Endothelial cell of umbilical vein (primary cell): ENCODE results near the gene OR10G4. TPM values are rescaled to one million over a fixed set of nuclear protein-coding genes. Genes with fewer than 3 reads are reported as not detected.

Experiments used
- BruUV-seq: library from RNA; stranded (reverse); fragments of 400-500 nt; replicated peaks from 2 replicates; lab custom pipeline; 2021; lab: Mats Ljungman, UMichigan
- CTCF ChIA-PET: fragments of 300-600, 350-600 bp; sonication (Branson Sonifier 250); formaldehyde crosslinking; loops from one replicate; lab custom pipeline; 2021; ENCODE audit warnings: antibody characterized with exemption, inconsistent platforms; lab: Charles Lee
- POLR2A ChIA-PET: fragments of 300-600, 350-600 bp; sonication (Branson Sonifier 250); formaldehyde crosslinking; loops from one replicate; lab custom pipeline; 2021; ENCODE audit warnings: antibody characterized with exemption, inconsistent platforms; lab: Charles Lee
- DNase-seq: peaks from one replicate; pipeline ENCODE4 v3.0.0-alpha.2; 2011; ENCODE audit warnings: low read depth, low spot score
- FAIRE-seq: peaks from 2 replicates; lab custom pipeline; 2011; peaks lifted over from hg19 to GRCh38; lab: Jason Lieb, UNC
- H2AFZ ChIP-seq: 2 replicates; pipeline ENCODE4 v1.6.0; 2012; ENCODE audit warnings: low read depth, low read length, control low read depth, inconsistent platforms
- H3K27ac ChIP-seq: 2 replicates; pipeline ENCODE4 v1.5.1; 2011; ENCODE audit warnings: low read depth, mild to moderate bottlenecking, control low read depth, low read length, moderate library complexity; ENCODE audit not compliant: insufficient read depth
- H3K27me3 ChIP-seq, 2 experiments: 2 replicates each; pipeline versions ENCODE4 v1.6.0 to v1.6.1; 2011; ENCODE audit warnings: low read length in 2 of 2, mixed read lengths in 1 of 2; ENCODE audit not compliant: control insufficient read depth in 2 of 2, insufficient read depth in 2 of 2
- H3K36me3 ChIP-seq, 2 experiments: 2 replicates in 1 of 2; 3 replicates in 1 of 2; pipeline ENCODE4 v1.5.1; 2011; ENCODE audit warnings: low read length in 2 of 2, mild to moderate bottlenecking in 1 of 2, moderate library complexity in 1 of 2; ENCODE audit not compliant: control insufficient read depth in 2 of 2, insufficient read depth in 2 of 2; ENCODE audit errors: extremely low read depth in 1 of 2
- H3K4me1 ChIP-seq: 3 replicates; pipeline ENCODE4 v1.5.1; 2011; ENCODE audit warnings: mild to moderate bottlenecking, low read length; ENCODE audit not compliant: control insufficient read depth, insufficient read depth; ENCODE audit errors: extremely low read depth
- H3K4me2 ChIP-seq: 2 replicates; pipeline ENCODE4 v1.6.1; 2011; ENCODE audit warnings: low read length, control low read depth, mixed read lengths; ENCODE audit not compliant: insufficient read depth
- H3K4me3 ChIP-seq, 3 experiments: fragments of 200-600 bp in 1 of 3; sonication (generic), shearing (Covaris generic) in 1 of 3; replicated peaks in 1 of 3; 2 replicates each; pipeline ENCODE4 v1.5.1; 2011 to 2016; ENCODE audit warnings: control low read depth in 3 of 3, low read length in 3 of 3, mild to moderate bottlenecking in 2 of 3, inconsistent platforms in 1 of 3, low read depth in 1 of 3, moderate library complexity in 1 of 3; ENCODE audit not compliant: insufficient read depth in 1 of 3
- H3K79me2 ChIP-seq: 2 replicates; pipeline ENCODE4 v1.6.0; 2012; ENCODE audit warnings: low read length, inconsistent platforms; ENCODE audit not compliant: control insufficient read depth, insufficient read depth
- H3K9ac ChIP-seq: replicated peaks from 2 replicates; pipeline ENCODE3; 2011; ENCODE audit warnings: low read length, control low read depth; ENCODE audit not compliant: insufficient read depth; ENCODE audit errors: extremely low read depth
- H3K9me1 ChIP-seq: replicated peaks from 3 replicates; pipeline ENCODE4 v1.6.0; 2011; ENCODE audit warnings: mild to moderate bottlenecking, low read length; ENCODE audit not compliant: control insufficient read depth, insufficient read depth; ENCODE audit errors: extremely low read depth
- H3K9me3 ChIP-seq: replicated peaks from 2 replicates; pipeline ENCODE4 v1.5.1; 2012; ENCODE audit warnings: low read length, inconsistent platforms; ENCODE audit not compliant: control insufficient read depth, insufficient read depth
- H4K20me1 ChIP-seq: replicated peaks from 2 replicates; pipeline ENCODE3; 2011; ENCODE audit warnings: mild to moderate bottlenecking, low read length; ENCODE audit not compliant: control insufficient read depth, insufficient read depth; ENCODE audit errors: extremely low read depth
- MYC ChIP-seq: IDR thresholded peaks from one replicate; pipeline ENCODE4 v1.6.1; 2011; ENCODE audit warnings: mild to moderate bottlenecking, low read depth, low read length
- POLR2AphosphoS5 ChIP-seq: IDR thresholded peaks from 2 replicates; pipeline ENCODE4 v1.6.1; 2012; ENCODE audit warnings: low read depth, mild to moderate bottlenecking, control low read depth, low read length, moderate library complexity; ENCODE audit not compliant: insufficient read depth
- dilution Hi-C: fragments of 300-500 bp; cut with MboI; formaldehyde crosslinking; loops from one replicate; pipeline ENCODE4 v1.15.0; 2019; ENCODE audit warnings: low sequenced_read_pairs; ENCODE audit not compliant: extremely low pct_ligation_motif_present
- intact Hi-C: fragments of 100-400 bp; cut with micrococcal nuclease; formaldehyde crosslinking; loops from one replicate; pipeline ENCODE4 v1.10.0; 2022
- polyA plus RNA-seq, 4 experiments: library from polyadenylated mRNA; depleted of rRNA in 3 of 4; stranded (reverse) in 3 of 4; unstranded in 1 of 4; fragments of >200 nt; gene quantifications; 2 replicates each; pipeline versions ENCODE4 v1.2.1 to v1.2.3, GENCODE V29; 2011 to 2012; ENCODE audit warnings: missing spikeins in 1 of 4
- total RNA-seq: library from RNA; stranded (reverse); gene quantifications from 2 replicates; pipeline ENCODE4 v1.2.3, GENCODE V29; 2021
- TF ChIP-seq, protein P1 (sequence below): IDR thresholded peaks from 2 replicates; pipeline ENCODE4 v1.6.1; 2011; ENCODE audit not compliant: insufficient read depth, insufficient read length

The OR10G4 gene
- total and polyA plus RNA-seq, 2 donors (not counting 3 experiments of a cell fraction or from before 2014, with no cell fraction given), result not detected

DNA sequence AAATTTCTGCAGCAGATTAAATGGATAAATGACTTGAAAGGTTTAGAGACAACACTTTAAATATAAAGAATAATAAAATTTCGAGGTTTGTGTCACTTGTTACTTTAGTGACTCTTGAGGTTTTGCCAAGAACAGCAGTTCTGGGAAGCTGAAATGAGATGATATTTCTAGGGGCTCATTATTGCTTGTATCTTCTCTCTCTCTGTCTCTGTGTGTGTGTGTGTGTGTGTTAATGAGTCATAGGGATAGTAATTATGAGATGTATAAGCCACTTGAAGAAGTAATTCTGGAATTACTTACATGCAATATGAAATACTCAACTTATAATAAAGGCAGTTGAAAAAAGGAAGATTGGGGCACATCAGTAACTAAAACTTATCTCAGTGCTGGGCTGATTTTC, 38.0 kb downstream of the OR10G4 start:
- BruUV-seq, result no TSS peak
- Histone ChIP-seq H3K27me3 (no peaks in the 10 kb centered on the region), H3K27ac (no peak overlapping the region), H3K9me3 (no peaks in the 10 kb centered on the region), H3K36me3 (no peaks in the 10 kb centered on the region), H3K9me1 (no peaks in the 10 kb centered on the region), H3K79me2 (no peaks in the 10 kb centered on the region), H3K4me3 (no peak overlapping the region), H4K20me1 (no peaks in the 10 kb centered on the region), H3K9ac (no peak overlapping the region), H3K4me2 (no peak overlapping the region), H3K4me1 (no peaks in the 10 kb centered on the region), H2AFZ (no peak overlapping the region)
- POLR2A ChIA-PET, result no interaction called here
- CTCF ChIA-PET, result no interaction called here
- FAIRE-seq, result no peak
- no peak for TF ChIP-seq MYC
- TF ChIP-seq, protein P1, sequence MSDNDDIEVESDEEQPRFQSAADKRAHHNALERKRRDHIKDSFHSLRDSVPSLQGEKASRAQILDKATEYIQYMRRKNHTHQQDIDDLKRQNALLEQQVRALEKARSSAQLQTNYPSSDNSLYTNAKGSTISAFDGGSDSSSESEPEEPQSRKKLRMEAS, result no peak
- dilution Hi-C loops (no loop called here), intact Hi-C loops (no loop called here)
- no peak for DNase-seq

DNA sequence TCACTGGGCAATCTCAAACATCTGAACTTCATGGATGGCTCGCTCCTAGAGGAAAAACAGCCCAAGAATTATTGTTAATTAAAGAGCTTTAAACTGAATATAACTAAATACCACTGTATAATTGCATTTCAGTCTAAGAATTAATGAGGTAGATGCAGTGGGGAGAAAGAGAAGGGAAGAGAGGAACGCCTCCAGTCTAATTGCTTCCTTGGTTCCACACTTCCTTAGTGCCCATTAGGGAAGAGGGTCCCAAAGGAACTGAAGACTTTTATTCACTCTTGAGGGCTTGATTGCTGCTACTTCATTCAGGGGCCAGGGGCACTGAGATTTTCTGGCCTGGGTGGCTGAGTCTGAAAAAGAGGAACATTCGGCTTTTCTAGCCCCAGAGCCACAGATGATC, 40.2 kb downstream of the OR10G4 start:
- Histone ChIP-seq H3K9ac (no peak overlapping the region), H3K27ac (no peak overlapping the region), H3K4me2 (no peak overlapping the region), H3K36me3 (no peaks in the 10 kb centered on the region), H3K4me1 (no peaks in the 10 kb centered on the region), H3K9me1 (no peaks in the 10 kb centered on the region), H2AFZ (no peak overlapping the region), H3K9me3 (no peaks in the 10 kb centered on the region), H3K79me2 (no peaks in the 10 kb centered on the region), H3K4me3 (no peak overlapping the region), H3K27me3 (no peaks in the 10 kb centered on the region), H4K20me1 (no peaks in the 10 kb centered on the region)
- intact Hi-C loops, result no loop called here
- ChIA-PET CTCF (interaction anchor here (1.4 kb wide), 1 partner anchor 16 kb away, joined by 6 read pairs; no protein-coding TSS in a partner anchor), POLR2A (no interaction called here)
- FAIRE-seq, result no peak
- TF ChIP-seq POLR2AphosphoS5, result no peak
- DNase-seq, result no peak
- no TSS peak for BruUV-seq
- dilution Hi-C loops, result no loop called here

Other genes with a start within 250 kb of the OR10G4 start
- not detected in 2 replicates for gene OR6M1, start 206.6 kb upstream of the OR10G4 start, total RNA-seq
- gene OR6M1, start 206.6 kb upstream of the OR10G4 start, polyA plus RNA-seq, result not detected in 2 replicates
- gene TMEM225, start 127.3 kb upstream of the OR10G4 start, total RNA-seq, result not detected in 2 replicates
- not detected in 2 replicates for gene TMEM225, start 127.3 kb upstream of the OR10G4 start, polyA plus RNA-seq
- gene OR8D4, start 110.8 kb upstream of the OR10G4 start, total RNA-seq, result not detected in 2 replicates
- not detected in 2 replicates for gene OR8D4, start 110.8 kb upstream of the OR10G4 start, polyA plus RNA-seq
- gene OR4D5, start 73.4 kb upstream of the OR10G4 start, total RNA-seq, result not detected in 2 replicates
- not detected in 2 replicates for gene OR4D5, start 73.4 kb upstream of the OR10G4 start, polyA plus RNA-seq
- gene OR6T1, start 69.2 kb upstream of the OR10G4 start, total RNA-seq, result not detected in 2 replicates
- gene OR6T1, start 69.2 kb upstream of the OR10G4 start, polyA plus RNA-seq, result not detected in 2 replicates
- not detected in 2 replicates for gene OR10S1, start 35.2 kb upstream of the OR10G4 start, total RNA-seq
- not detected in 2 replicates for gene OR10S1, start 35.2 kb upstream of the OR10G4 start, polyA plus RNA-seq
- not detected in 2 replicates for gene OR10G6, start 17.8 kb upstream of the OR10G4 start, total RNA-seq
- not detected in 2 replicates for gene OR10G6, start 17.8 kb upstream of the OR10G4 start, polyA plus RNA-seq
- not detected in 2 replicates for gene OR10G9, start 10.0 kb downstream of the OR10G4 start, total RNA-seq
- not detected in 2 replicates for gene OR10G9, start 10.0 kb downstream of the OR10G4 start, polyA plus RNA-seq
- gene OR10G8, start 13.8 kb downstream of the OR10G4 start, total RNA-seq, result not detected in 2 replicates
- not detected in 2 replicates for gene OR10G8, start 13.8 kb downstream of the OR10G4 start, polyA plus RNA-seq
- not detected in 2 replicates for gene OR10G7, start 28.3 kb downstream of the OR10G4 start, total RNA-seq
- not detected in 2 replicates for gene OR10G7, start 28.3 kb downstream of the OR10G4 start, polyA plus RNA-seq
- 11.6 and 14.3 TPM in 2 replicates for gene VWA5A, start 102.5 kb downstream of the OR10G4 start, total RNA-seq
- 7.0 and 9.1 TPM in 2 replicates for gene VWA5A, start 102.5 kb downstream of the OR10G4 start, polyA plus RNA-seq
- not detected in 2 replicates for gene OR10D3, start 170.3 kb downstream of the OR10G4 start, total RNA-seq
- gene OR10D3, start 170.3 kb downstream of the OR10G4 start, polyA plus RNA-seq, result not detected in 2 replicates
- gene OR8G1, start 228.1 kb downstream of the OR10G4 start, total RNA-seq, result not detected in 2 replicates
- gene OR8G1, start 228.1 kb downstream of the OR10G4 start, polyA plus RNA-seq, result not detected in 2 replicates
- gene OR8G5, start 243.4 kb downstream of the OR10G4 start, total RNA-seq, result not detected in 2 replicates
- not detected in 2 replicates for gene OR8G5, start 243.4 kb downstream of the OR10G4 start, polyA plus RNA-seq